GM15510 (cell line): Measurements from ENCODE around the gene DOCK8.

Source experiments
- POLR2A ChIP-seq: IDR thresholded peaks from 3 replicates; pipeline ENCODE4 v1.6.1; 2011; ENCODE audit warnings: borderline replicate concordance; ENCODE audit not compliant: insufficient read length; ENCODE audit errors: extremely low read depth

Gene DOCK8

GRCh38 chr9:318646-319045 lies 104.0 kb downstream of the DOCK8 start:
- TF ChIP-seq POLR2A: no peak

GRCh38 chr9:324971-325370 lies 110.3 kb downstream of the DOCK8 start:
- TF ChIP-seq POLR2A: no peak

- no peak for TF ChIP-seq POLR2A
Observed at GRCh38 chr9:326667-327066, 112.0 kb downstream of the DOCK8 start.

GRCh38 chr9:328453-328852 lies 113.8 kb downstream of the DOCK8 start:
- TF ChIP-seq POLR2A: no peak

- no peak for TF ChIP-seq POLR2A
Observed at GRCh38 chr9:331197-331596, 116.5 kb downstream of the DOCK8 start.

- no peak for TF ChIP-seq POLR2A
Observed at GRCh38 chr9:335373-335772, 120.7 kb downstream of the DOCK8 start.

GRCh38 chr9:336039-336438 lies 121.4 kb downstream of the DOCK8 start:
- no peak for TF ChIP-seq POLR2A

GRCh38 chr9:338602-339001 lies 123.9 kb downstream of the DOCK8 start:
- TF ChIP-seq POLR2A: no peak

- TF ChIP-seq POLR2A: no peak
Observed at GRCh38 chr9:341634-342421, 127.2 kb downstream of the DOCK8 start.

GRCh38 chr9:343773-344172 lies 129.1 kb downstream of the DOCK8 start:
- TF ChIP-seq POLR2A: no peak

GRCh38 chr9:346111-346571 lies 131.5 kb downstream of the DOCK8 start:
- no peak for TF ChIP-seq POLR2A

- TF ChIP-seq POLR2A: no peak
Observed at GRCh38 chr9:347667-348292, 133.1 kb downstream of the DOCK8 start.

GRCh38 chr9:350384-350783 lies 135.7 kb downstream of the DOCK8 start:
- no peak for TF ChIP-seq POLR2A

- no peak for TF ChIP-seq POLR2A
Observed at GRCh38 chr9:351916-352315, 137.3 kb downstream of the DOCK8 start.

GRCh38 chr9:353077-353476 lies 138.4 kb downstream of the DOCK8 start:
- no peak for TF ChIP-seq POLR2A

GRCh38 chr9:354453-354852 lies 139.8 kb downstream of the DOCK8 start:
- TF ChIP-seq POLR2A: no peak
